Nephron progenitor cell (in vitro differentiated cells): ENCODE measurements around the gene C12orf57.

Experiments used
- DNase-seq: peaks from one replicate; pipeline ENCODE4 v3.0.0; 2021
- H3K27ac Mint-ChIP-seq: 2 replicates; pipeline ENCODE4 v1.8.0; 2021; ENCODE audit warnings: mild to moderate bottlenecking, moderate library complexity, mixed read lengths
- H3K27me3 Mint-ChIP-seq: 2 replicates; pipeline ENCODE4 v1.8.0; 2021; ENCODE audit warnings: mild to moderate bottlenecking, low read depth, mixed read lengths; ENCODE audit not compliant: poor library complexity
- H3K36me3 Mint-ChIP-seq: 2 replicates; pipeline ENCODE4 v1.8.0; 2021; ENCODE audit warnings: low read depth, mixed read lengths
- H3K4me1 Mint-ChIP-seq: 2 replicates; pipeline ENCODE4 v1.8.0; 2021; ENCODE audit warnings: mixed read lengths
- H3K4me3 Mint-ChIP-seq: 2 replicates; pipeline ENCODE4 v1.8.0; 2021; ENCODE audit warnings: mild to moderate bottlenecking, moderate library complexity, mixed read lengths
- H3K9me3 Mint-ChIP-seq: 2 replicates; pipeline ENCODE4 v1.8.0; 2021; ENCODE audit warnings: mild to moderate bottlenecking, moderate library complexity, mixed read lengths
- CTCF ChIP-seq: fragments of 200-600 bp; sonication (generic); IDR thresholded peaks from 2 replicates; pipeline ENCODE4 v1.5.0; 2021; ENCODE audit warnings: antibody characterized with exemption

The C12orf57 gene

GRCh38 chr12:6941267-6941666, 2.6 kb upstream of the C12orf57 start:
- peaks cover 82% of the 10 kb centered on the region for H3K4me1 Mint-ChIP-seq
- H3K9me3 Mint-ChIP-seq = no peaks in the 10 kb centered on the region
- TF ChIP-seq CTCF = no peak
- peaks cover 35% of the 10 kb centered on the region for H3K36me3 Mint-ChIP-seq
- no peak overlapping the region for H3K4me3 Mint-ChIP-seq
- H3K27me3 Mint-ChIP-seq = peaks cover 2% of the 10 kb centered on the region
- H3K27ac Mint-ChIP-seq = no peak overlapping the region
- DNase-seq = no peak

- H3K36me3 Mint-ChIP-seq = peaks cover 30% of the 10 kb centered on the region
- TF ChIP-seq CTCF = no peak
- no peak overlapping the region for H3K4me3 Mint-ChIP-seq
- no peaks in the 10 kb centered on the region for H3K9me3 Mint-ChIP-seq
- no peak for DNase-seq
- H3K27me3 Mint-ChIP-seq = peaks cover 2% of the 10 kb centered on the region
- no peak overlapping the region for H3K27ac Mint-ChIP-seq
- H3K4me1 Mint-ChIP-seq = peaks cover 82% of the 10 kb centered on the region
Measured at GRCh38 chr12:6941782-6942181, 2.0 kb upstream of the C12orf57 start.

- no peaks in the 10 kb centered on the region for H3K9me3 Mint-ChIP-seq
- DNase-seq = no peak
- H3K36me3 Mint-ChIP-seq = peaks cover 29% of the 10 kb centered on the region
- no peak for TF ChIP-seq CTCF
- peaks cover 2% of the 10 kb centered on the region for H3K27me3 Mint-ChIP-seq
- no peak overlapping the region for H3K4me3 Mint-ChIP-seq
- peak overlapping the region; percentile 100 for H3K27ac Mint-ChIP-seq
- H3K4me1 Mint-ChIP-seq = peaks cover 85% of the 10 kb centered on the region
Measured at GRCh38 chr12:6942331-6942665, 1.5 kb upstream of the C12orf57 start.

- Mint-ChIP-seq H3K4me3 (peak overlapping the region; percentile 86), H3K4me1 (peaks cover 80% of the 10 kb centered on the region), H3K27ac (peak overlapping the region; percentile 100), H3K9me3 (no peaks in the 10 kb centered on the region), H3K36me3 (peaks cover 29% of the 10 kb centered on the region), H3K27me3 (peaks cover 2% of the 10 kb centered on the region)
- peak; percentile 71 for DNase-seq
- no peak for TF ChIP-seq CTCF
Measured at GRCh38 chr12:6943389-6943721, 467 bp upstream of the C12orf57 start.

GRCh38 chr12:6944381-6945186, 762 bp downstream of the C12orf57 start:
- H3K4me1 Mint-ChIP-seq = peaks cover 71% of the 10 kb centered on the region
- H3K27me3 Mint-ChIP-seq = no peaks in the 10 kb centered on the region
- H3K4me3 Mint-ChIP-seq = peak overlapping the region; percentile 86
- peak; percentile 59 for TF ChIP-seq CTCF
- H3K36me3 Mint-ChIP-seq = peaks cover 22% of the 10 kb centered on the region
- no peaks in the 10 kb centered on the region for H3K9me3 Mint-ChIP-seq
- peak; percentile 87 for DNase-seq
- H3K27ac Mint-ChIP-seq = peak overlapping the region; percentile 100

GRCh38 chr12:6945613-6946012, 1.8 kb downstream of the C12orf57 start:
- H3K27me3 Mint-ChIP-seq = no peaks in the 10 kb centered on the region
- peaks cover 66% of the 10 kb centered on the region for H3K4me1 Mint-ChIP-seq

More at GRCh38 chr12:6945613-6946012, 1.8 kb downstream of the C12orf57 start:
- H3K4me3 Mint-ChIP-seq = peak overlapping the region; percentile 86
- peak overlapping the region; percentile 84 for H3K27ac Mint-ChIP-seq
- DNase-seq = no peak
- no peak for TF ChIP-seq CTCF
- H3K9me3 Mint-ChIP-seq = no peaks in the 10 kb centered on the region
- peaks cover 13% of the 10 kb centered on the region for H3K36me3 Mint-ChIP-seq
